PC-9 (cell line): Measurements from ENCODE around the gene CYSRT1.

Source experiments
- EZH2 ChIP-seq: fragments of 200-600 bp; sonication (generic); IDR thresholded peaks from 2 replicates; pipeline ENCODE4 v1.8.0; 2017; ENCODE audit warnings: antibody characterized with exemption, low read depth
- TF ChIP-seq, protein P1 (sequence below): fragments of 200-600 bp; sonication (generic); conservative IDR thresholded peaks from 2 replicates; pipeline ENCODE4 v1.6.1; 2017; ENCODE audit warnings: mixed run types, antibody characterized with exemption, mild to moderate bottlenecking, moderate library complexity

DNA sequence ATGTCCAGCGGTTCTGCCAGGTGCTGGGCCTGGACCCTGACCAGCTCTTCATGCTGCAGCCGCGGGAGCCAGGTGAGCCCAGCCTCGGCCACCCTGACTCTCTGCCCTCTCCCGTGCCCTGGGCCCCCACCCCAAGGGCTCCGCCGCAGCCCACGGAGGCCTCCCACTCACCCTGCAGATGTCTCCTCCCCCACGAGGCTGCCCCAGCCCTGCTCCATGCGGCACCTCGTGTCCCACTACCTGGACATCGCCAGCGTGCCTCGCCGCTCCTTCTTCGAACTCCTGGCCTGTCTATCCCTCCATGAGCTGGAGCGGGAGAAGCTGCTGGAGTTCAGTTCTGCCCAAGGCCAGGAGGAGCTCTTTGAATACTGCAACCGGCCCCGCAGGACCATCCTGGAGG lies 10.4 kb upstream of the CYSRT1 start:
- TF ChIP-seq, protein P1, sequence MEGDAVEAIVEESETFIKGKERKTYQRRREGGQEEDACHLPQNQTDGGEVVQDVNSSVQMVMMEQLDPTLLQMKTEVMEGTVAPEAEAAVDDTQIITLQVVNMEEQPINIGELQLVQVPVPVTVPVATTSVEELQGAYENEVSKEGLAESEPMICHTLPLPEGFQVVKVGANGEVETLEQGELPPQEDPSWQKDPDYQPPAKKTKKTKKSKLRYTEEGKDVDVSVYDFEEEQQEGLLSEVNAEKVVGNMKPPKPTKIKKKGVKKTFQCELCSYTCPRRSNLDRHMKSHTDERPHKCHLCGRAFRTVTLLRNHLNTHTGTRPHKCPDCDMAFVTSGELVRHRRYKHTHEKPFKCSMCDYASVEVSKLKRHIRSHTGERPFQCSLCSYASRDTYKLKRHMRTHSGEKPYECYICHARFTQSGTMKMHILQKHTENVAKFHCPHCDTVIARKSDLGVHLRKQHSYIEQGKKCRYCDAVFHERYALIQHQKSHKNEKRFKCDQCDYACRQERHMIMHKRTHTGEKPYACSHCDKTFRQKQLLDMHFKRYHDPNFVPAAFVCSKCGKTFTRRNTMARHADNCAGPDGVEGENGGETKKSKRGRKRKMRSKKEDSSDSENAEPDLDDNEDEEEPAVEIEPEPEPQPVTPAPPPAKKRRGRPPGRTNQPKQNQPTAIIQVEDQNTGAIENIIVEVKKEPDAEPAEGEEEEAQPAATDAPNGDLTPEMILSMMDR = no peak
- TF ChIP-seq EZH2 = no peak
